Astrocyte of the spinal cord (primary cell): ENCODE data around the gene MCAT.

ENCODE experiments used
- DNase-seq: peaks from one replicate; pipeline ENCODE4 v3.0.0; 2011; ENCODE audit warnings: low read depth, low spot score
- H3K4me3 ChIP-seq: 2 replicates; pipeline ENCODE4 v1.5.1; 2011; ENCODE audit warnings: low read depth, mild to moderate bottlenecking, low read length, moderate library complexity
- CTCF ChIP-seq: IDR thresholded peaks from 2 replicates; pipeline ENCODE4 v1.5.1; 2012; ENCODE audit warnings: low read depth, mild to moderate bottlenecking, low read length, inconsistent platforms
- in situ Hi-C: cut with HindIII; loops from 2 replicates; pipeline ENCODE4 v1.10.0; 2017; ENCODE audit warnings: low sequenced_read_pairs

Gene MCAT

GRCh38 chr22:43142880-43143562, at the start of gene MCAT:
MCAT (minus strand) TSS chr22:43143398; CDS start chr22:43143348, 50 bp downstream.
- TF ChIP-seq CTCF = no peak
- in situ Hi-C loops = no loop called here
- DNase-seq = peak; percentile 76
- peak within 1 kb of the TSS; percentile 84 for H3K4me3 ChIP-seq

GRCh38 chr22:43191831-43192230, 48.6 kb upstream of the MCAT start:
- DNase-seq = no peak
- H3K4me3 ChIP-seq = no peak overlapping the region
- no peak for TF ChIP-seq CTCF
- in situ Hi-C loops = no loop called here

- TF ChIP-seq CTCF = no peak
- DNase-seq = no peak
- in situ Hi-C loops = no loop called here
- no peak overlapping the region for H3K4me3 ChIP-seq
These were observed 45.8 kb upstream of the MCAT start for GRCh38 chr22:43188829-43189545.

- in situ Hi-C loops = no loop called here
- H3K4me3 ChIP-seq = peak overlapping the region; percentile 47
- DNase-seq = peak; percentile 95
- TF ChIP-seq CTCF = peak; percentile 61
These were observed 44.2 kb upstream of the MCAT start for GRCh38 chr22:43187171-43188099.

- peak within 1 kb of the TSS; percentile 69 for H3K4me3 ChIP-seq
- peak; percentile 35 for DNase-seq
- TF ChIP-seq CTCF = no peak
These were observed 43.3 kb upstream of the MCAT start, which contains the start of gene TTLL12 for GRCh38 chr22:43186272-43187170. TTLL12 (minus strand) TSS chr22:43187134; CDS start chr22:43187069, 65 bp downstream.

GRCh38 chr22:43185860-43186261, 42.7 kb upstream of the MCAT start:
- H3K4me3 ChIP-seq = peak overlapping the region; percentile 69
- in situ Hi-C loops = no loop called here
- no peak for DNase-seq
- no peak for TF ChIP-seq CTCF

More at GRCh38 chr22:43186272-43187170, 43.3 kb upstream of the MCAT start, which contains the start of gene TTLL12:
- in situ Hi-C loops = no loop called here
